GM19468 (cell line): ENCODE results near the gene ZNF45.
"Not testable (repeated sequence)": the region's sequence is repeated elsewhere in the genome, so short reads cannot be mapped to it uniquely, and the experiment has no call there.

Experiments used
- ATAC-seq: cut with Tn5 transposase; IDR thresholded peaks from one replicate; pipeline ENCODE4 v1.9.1; 2021; ENCODE audit warnings: mild to moderate bottlenecking, moderate library complexity, moderate number of reproducible peaks; ENCODE audit not compliant: unreplicated experiment; ENCODE audit errors: extremely low read depth

ZNF45 gene

DNA sequence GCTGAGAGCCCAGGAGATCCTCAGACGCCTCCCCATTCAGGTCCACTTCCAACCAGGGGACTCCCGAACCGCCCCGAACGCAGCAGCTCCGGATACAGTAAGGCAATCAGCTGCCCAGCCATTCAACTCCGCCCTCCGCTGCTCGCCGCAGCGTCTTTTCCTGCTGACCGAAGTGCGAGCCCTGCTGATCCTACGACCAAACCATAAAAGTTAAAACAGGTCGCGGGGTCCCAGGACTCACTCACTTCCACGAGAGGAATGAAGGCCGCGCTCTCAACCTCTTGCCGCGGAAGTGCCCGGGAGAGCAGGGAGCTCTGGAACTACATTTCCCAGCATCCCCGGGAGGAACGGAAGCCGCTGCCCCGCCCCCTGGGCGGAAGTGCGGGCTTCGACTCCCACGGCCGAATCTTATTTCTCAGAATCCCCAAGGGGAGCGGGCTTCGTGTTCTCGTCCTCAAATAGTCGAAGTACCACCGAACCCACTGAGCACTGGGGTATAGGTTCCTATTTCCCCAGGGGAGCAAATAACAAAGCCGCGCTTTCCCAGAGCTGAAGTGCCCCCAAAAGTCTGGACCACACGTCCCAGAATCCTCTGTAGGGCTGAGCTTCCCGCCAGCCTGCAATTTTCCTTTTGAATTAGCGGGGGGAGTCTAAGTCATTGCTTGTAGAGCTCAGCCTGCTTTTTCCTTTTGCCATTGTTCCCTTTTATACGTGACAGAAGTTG is at the start of gene ZNF45:
Gene ZNF45, minus strand, starts transcription at position 298 of the 724 bp plus-strand sequence. CDS start 13,097 bp downstream, outside the sequence.
- ATAC-seq: peak; percentile 64

DNA sequence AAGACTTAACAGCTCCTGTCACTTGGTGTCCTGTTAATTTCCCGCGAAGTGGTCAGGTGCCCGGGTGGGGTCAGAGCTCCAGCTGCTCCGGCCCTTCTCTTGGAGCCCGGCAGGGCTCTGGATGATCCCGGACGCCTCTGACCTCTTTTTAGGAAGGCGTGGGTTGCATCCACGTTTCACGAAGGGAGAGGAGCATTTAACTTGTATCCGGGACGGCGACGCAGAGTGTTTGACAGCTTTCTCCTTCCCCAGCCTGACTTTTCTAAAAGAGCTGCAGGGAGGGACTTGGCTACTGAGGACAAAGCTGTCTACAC is 49.6 kb upstream of the ZNF45 start:
- ATAC-seq: no peak

DNA sequence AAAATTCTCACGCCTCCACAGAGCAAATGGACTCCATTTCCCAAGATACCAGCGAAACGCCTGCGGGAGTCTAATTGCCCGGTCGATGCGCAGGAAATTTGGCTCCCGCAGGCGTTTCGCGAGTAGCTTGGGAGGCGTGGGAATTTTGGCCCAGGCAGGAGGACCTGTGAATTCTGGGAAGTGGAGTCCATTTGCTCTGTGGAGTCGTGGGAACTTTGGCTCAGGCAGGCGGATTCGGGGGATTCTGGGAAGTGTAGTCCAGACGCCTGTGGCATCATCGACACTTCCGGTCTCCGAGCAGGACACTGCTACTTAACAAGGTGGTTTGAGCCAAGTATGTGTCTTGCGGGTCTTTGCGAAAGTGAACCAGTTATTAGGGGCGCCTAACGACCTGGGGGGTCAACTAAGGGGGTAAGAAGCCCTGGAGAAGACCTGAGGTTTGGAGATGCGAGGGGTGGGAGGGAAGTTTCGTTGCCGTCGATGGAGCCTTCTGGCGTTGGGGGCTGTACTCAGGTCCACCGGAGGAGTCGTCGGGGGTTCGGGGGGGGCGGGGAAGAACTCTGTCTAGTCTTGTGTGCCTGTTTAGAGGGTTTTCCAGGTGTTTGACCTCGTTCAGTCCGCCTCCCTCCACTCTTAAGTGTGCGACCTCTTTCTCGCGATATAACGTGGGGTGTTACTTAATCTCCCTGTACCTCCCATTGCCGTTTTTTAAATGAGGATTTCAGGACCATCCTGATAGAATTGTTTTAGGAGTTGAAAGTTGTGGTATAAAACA is 49.0 kb upstream of the ZNF45 start, which contains the start of gene ZNF155:
Gene ZNF155, plus strand, starts transcription at position 277 of the 775 bp plus-strand sequence. CDS start 4,356 bp downstream, outside the sequence.
- peak; percentile 19 for ATAC-seq

DNA sequence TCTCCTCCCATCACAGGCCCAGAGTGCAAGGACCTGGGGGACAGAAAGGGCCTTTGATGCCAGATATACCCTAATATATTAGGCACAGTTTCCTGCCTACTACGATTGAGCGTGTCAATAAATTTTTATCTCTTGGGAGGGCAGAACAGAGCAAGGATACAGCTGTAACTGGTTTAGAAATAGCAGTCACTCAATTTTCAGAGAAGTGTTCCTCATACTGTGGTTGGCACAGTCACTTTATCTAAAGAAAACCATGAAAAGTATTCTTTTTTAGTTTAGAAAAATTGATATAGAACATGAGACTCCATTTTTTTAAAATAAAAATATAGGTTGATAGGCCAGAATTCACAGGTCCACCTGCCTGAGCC is 48.4 kb upstream of the ZNF45 start:
- no peak for ATAC-seq

DNA sequence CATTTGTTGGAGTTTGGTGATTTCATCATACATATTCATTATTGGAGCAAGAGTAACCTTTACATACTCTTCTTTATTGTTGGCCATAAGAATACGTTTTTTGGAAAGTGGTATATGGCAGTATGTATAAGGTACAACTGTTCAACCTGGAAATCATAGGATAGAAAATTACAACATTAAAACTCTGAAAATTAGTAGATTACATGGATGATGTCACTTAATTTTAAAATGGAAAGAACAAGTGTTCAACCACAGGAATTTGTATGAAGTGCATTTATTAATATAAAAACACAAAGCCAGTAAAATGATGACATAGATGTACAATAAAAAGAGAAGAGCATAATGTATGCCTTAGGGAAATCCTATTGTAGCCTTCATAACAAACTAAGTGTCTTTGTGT is 41.6 kb upstream of the ZNF45 start:
- ATAC-seq: no peak

DNA sequence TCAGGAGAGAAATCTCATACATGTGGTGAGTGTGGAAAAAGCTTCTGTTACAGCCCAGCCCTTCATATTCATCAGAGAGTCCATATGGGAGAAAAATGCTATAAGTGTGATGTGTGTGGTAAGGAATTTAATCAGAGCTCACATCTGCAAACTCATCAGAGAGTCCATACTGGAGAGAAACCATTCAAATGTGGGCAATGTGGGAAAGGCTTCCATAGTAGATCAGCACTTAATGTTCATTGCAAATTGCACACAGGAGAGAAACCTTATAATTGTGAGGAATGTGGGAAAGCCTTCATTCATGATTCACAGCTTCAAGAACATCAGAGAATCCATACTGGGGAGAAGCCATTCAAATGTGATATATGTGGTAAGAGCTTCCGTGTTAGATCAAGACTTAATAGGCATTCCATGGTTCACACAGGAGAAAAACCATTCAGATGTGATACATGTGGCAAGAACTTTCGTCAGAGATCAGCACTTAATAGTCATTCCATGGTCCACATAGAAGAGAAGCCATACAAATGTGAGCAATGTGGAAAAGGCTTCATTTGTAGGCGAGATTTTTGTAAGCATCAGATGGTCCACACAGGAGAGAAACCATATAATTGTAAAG is 31.1 kb upstream of the ZNF45 start:
- ATAC-seq: no peak

DNA sequence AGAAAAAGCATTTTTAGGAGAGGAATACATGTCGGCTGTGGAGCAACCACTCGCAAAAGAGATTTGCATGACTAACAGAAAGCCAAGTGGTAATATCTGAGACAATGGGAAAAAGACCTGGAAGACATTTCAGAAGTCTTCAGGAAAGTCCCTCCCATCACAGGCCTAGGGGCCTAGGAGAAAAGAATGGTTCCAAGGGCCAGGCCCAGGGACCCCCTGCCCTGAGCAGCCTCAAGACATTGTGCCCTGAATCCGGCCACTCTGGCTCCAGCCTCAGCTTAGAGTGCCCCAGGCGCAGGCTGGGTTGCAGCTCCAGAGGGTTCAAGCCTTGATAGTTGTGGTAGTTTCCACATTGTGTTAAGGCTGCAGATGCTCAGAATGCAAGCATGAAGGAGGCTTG is 25.3 kb upstream of the ZNF45 start:
- ATAC-seq: no peak

DNA sequence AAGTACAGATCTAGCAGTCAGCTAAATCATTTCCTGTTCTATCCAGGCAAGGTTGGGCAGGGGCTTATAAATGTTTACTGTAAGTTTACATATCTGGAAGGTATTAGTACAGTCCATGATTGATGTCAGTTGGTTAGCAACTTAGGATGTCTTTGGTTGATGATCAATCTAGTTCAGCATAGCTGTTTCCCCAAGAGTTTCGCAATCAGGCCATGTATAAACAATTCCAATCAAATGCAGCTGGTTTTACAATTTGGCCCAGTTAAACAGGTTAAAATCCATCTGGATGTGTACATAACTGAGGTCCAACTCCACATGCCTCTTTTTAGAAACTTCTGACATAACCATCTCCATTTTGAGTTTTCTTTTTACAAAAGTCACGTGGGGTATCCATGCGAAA is 22.8 kb upstream of the ZNF45 start:
- no peak for ATAC-seq

DNA sequence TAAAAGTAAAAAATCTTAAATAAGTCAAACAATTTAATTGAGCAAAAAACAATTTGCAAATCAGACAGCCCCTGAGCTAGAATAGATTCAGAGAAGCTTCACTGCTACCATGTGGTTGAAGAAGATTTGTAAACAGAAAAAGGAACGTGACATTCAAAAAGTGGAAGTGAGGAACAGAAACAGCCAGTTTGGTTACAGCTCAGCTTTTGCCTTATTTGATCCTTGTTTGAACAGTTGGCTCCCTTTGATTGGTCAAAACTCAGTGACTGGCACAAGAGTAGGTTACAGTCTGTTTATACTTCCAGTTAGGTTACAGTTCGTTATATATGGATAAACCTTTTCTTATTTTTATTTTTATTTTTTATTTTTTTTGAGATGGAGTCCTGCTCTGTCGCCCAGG is 21.7 kb upstream of the ZNF45 start:
- ATAC-seq: no peak

DNA sequence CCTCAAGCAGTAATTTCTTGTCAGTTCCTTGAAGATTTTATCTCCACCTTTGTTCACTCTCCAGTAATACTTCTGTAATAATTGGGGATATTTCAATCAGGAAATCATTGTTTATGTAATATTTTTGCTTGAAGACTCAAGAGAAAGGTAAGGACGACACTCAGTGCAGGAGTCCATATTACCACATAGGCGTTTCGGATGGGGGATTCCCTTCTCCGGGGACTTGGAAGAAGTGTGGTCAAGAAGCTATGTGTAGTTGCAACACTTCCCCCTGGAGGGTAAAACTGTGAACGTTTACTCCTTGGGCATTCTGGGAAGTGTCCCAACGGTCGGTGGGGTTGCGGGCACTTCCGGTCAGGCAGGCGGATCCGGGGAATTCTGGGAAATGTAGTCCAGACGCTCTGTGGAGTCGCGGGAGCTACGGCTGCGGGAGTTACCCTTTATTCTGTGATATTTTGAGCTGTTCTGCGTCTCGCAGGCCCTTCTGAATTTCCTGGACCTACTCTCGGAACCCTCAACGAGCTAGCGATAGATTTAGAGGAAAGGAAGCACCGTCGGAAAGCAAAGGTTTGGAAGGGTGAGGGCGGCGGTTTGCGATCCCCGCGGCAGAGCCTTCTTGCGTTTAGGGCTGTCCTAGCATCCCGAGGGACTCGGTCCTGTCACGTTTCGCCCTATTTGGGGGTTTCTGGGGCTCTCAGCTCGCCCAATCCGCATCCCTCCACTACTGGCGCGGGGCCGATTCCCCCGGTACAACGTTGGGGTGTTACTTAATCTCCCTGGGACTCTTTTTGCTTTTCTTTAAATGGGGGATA is 16.0 kb upstream of the ZNF45 start, which contains the start of gene ZNF221:
Gene ZNF221, plus strand, starts transcription at position 395 of the 812 bp plus-strand sequence. CDS start 11,499 bp downstream, outside the sequence.
- ATAC-seq: peak; percentile 75

DNA sequence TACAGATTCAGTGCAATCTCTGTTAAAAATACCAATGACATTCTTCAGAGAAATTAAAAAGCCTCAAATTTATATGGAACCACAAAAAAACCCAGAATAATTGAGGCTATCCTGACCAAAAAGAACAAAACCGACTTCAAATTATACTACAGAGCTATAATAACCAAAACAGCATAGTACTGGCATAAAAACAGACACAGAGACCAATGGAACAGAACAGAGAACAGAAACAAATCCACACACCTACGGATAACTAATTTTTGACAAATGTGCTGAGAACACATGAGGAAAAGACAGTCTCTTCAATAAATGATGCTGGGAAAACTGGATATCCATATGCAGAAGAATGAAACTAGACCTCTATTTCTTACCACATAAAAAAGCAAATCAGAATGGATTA is 14.7 kb upstream of the ZNF45 start:
- not testable (repeated sequence) for ATAC-seq

DNA sequence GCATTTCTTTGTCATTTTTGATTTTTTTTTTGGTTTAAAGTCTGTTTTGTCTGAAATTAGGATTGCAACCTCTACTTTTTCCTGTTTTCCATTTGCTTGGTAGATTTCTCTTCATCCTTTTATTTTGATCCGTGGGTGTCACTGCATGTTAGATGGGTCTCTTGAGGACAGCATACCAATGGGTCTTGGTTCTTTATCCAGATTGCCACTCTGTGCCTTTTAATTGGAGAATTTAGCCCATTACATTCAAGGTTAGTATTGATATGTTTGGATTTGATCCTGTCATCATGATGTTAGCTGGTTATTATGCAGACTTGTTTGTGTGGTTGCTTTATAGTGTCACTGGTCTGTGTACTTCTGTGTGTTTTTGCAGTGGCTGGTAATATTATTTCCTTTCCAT is 12.3 kb upstream of the ZNF45 start:
- not testable (repeated sequence) for ATAC-seq

DNA sequence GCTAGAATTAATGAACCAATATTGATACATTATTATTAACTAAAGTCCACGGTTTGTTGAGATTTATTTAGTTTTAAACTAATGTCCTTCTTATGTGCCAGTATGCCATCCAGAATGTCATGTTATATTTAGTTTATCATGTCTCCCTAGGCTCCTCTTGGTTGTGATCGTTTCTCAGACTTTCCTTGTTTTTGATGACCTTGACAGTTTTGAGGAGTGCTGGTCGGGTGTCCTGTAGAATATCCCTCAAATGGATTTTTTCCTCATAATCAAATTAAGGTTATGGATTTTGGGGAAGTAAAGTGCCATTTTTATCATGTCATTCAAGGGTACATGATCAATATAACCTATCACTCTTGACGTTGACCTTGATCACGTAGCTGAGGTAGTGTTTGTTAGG is 6.1 kb upstream of the ZNF45 start:
- ATAC-seq: no peak

DNA sequence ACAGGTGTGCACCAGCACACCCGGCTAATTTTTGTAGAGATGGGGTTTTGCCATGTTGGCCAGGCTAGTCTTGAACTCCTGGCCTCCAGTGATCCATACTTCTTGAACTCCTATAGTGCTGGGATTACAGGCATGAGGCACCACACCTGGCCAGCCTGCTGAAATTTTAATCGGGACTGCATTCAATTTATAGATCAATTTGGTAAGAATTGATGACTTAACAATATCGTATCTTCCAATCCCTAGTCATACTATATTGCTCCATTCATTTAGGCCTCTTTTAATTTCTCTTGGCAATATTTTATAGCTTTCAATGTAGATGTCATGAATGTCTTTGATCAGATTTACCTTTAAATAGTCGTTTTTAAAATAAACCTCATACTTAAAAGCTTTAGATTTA is 5.6 kb upstream of the ZNF45 start:
- ATAC-seq: no peak

DNA sequence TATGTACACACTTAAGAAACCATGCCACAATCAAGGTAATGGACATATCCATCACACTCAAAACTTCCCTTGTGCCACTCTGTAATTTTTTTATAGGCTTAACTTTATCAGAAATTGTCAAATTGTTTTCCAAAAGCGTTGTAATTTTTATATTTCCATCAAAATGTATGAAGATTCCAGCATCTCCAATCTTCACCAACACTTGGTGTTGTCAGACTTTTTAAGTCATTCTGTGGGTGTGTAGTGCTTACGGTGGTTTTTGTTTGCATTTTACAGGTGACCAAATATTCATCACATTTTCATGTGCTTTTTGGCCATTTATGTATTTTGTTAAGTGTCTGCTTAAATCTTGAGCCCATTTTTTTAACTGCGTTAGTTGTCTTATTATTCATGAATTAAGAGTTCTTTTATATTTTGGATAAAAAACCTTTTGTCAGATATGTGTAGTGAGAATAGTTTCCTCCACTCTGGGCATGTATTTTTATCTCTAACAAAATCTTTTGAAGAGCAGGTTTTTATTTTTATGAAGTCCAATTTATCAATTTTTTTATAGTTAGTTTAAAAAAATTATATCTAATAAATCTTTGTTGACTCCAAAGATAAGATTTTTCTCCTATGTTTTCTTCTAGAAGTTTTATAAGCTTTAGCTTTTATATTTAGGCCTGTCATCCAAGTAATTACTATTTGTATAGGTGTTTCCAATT is 4.6 kb upstream of the ZNF45 start:
- no peak for ATAC-seq

DNA sequence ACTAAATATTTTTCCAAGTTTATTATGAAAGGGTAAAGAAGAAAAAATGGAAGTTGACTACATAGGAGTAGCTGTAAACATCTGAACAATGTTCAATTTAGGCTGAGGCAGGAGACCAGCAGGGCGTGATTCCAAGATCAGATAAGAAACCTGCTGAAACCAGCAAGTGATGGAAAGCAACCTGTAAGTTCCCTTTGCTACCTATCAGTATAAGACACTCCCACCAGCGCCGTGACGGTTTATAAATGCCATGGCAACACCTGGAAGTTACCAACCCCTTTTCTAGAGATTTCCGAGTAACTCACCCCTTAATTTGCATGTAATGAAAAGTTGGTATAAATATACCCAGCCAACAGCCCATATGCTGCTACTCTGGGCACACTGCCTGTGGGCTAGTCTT is 1.1 kb upstream of the ZNF45 start:
- no peak for ATAC-seq

DNA sequence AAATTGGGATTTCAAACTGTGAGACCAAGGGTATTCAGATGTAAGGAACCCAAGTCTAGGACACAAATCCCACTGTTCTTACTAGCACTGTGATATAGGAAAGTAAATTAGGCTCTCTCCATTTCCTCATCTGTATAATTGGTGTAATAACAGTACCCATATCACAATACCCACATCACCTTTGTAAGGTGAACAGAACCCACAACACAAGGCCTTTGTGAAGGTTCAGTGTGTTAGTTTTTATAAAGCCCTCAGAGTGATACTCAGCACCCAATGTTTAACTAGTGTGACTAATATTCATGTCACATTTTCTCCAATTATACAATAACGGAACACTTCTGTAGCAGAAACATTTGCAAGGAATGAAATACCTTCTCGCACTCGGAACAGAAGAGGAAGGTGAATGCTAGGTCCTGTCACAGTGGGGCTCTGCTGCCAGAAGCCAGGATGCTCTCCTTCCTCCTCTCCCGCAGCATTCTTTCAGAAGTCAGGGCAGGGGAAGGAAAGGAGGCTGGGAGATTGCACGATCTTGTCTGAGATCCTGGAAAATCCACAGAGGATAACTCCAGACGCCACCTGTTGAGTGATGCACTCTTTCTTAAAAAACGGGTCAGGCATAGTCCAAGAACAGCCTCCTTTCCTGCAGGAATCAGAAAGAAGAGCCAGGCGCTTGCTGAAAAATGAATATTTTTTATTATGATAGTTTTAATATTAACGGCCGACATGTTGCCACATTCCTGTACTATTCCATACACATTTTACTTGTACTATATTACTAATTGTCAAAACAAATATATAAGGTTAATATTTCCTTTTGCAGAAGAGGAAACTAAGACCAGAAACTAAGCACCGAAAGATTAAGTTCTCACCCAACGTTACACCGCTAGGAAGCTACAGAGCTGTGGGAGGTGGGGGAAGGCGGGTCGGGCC is 762 bp downstream of the ZNF45 start:
- ATAC-seq: no peak

DNA sequence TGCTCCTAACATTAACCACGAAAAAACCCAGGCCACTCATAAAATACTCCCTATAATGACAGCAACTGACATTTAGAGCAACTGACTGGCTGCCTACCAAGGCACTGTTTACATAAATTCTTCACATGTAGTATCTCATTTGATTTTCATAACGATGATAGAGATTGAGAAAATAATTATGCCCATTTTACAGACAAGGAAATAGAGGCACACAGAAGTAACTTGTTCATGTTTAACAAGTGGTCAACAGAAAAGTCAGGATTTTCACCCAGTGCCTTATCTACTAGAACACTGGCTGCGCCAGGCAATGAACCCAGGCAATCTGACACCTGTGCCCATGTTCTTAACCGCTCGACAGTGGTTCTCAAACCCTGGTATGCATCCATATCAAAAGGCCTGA is 6.3 kb downstream of the ZNF45 start:
- no peak for ATAC-seq

DNA sequence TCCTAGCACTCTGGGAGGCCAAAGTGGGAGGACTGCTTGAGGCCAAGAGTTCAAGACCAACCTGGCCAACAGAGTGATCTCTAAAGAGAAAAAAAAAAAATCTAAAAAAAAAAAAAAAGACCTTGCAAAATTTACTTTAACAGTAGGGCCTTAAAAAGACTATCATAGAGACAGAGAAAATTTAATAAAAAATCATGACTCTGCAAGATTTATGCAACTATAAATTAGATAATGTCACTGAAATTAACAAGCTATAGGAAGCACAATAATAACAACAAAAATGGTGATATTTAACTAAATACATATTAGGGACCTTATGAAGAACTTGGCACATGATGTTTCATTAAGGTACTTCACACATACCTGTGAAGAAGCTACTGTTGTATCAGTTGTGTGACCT is 11.2 kb downstream of the ZNF45 start:
- no peak for ATAC-seq
